Activated B cell treated with CpG ODN at 0.5 μM for 24 hours (primary cell): ENCODE results near the gene CDC16. TPM values are rescaled to one million over a fixed set of nuclear protein-coding genes. Genes with fewer than 3 reads are reported as not detected.

Experiments
- ATAC-seq: fragments of 200-7000 bp; cut with Tn5 transposase; one replicate; pipeline ENCODE4 v1.10.0; 2021; ENCODE audit warnings: low read depth, mild to moderate bottlenecking, moderate library complexity
- CTCF ChIA-PET: fragments of 350-600 bp; sonication (Branson Sonifier 250); formaldehyde crosslinking; loops from one replicate; lab custom pipeline; 2021; ENCODE audit warnings: antibody characterized with exemption; lab: Charles Lee
- POLR2A ChIA-PET: fragments of 350-600 bp; sonication (Branson Sonifier 250); formaldehyde crosslinking; loops from one replicate; lab custom pipeline; 2021; ENCODE audit warnings: antibody characterized with exemption; lab: Charles Lee
- DNase-seq: peaks from one replicate; pipeline ENCODE4 v3.0.0; 2022
- H3K27ac Mint-ChIP-seq: one replicate; pipeline ENCODE4 v1.8.0; 2020; ENCODE audit warnings: mixed read lengths
- H3K27me3 Mint-ChIP-seq: one replicate; pipeline ENCODE4 v1.8.0; 2021; ENCODE audit warnings: mixed read lengths
- H3K36me3 Mint-ChIP-seq: one replicate; pipeline ENCODE4 v1.8.0; 2021; ENCODE audit warnings: low read depth, mixed read lengths
- H3K4me1 Mint-ChIP-seq: one replicate; pipeline ENCODE4 v1.8.0; 2021; ENCODE audit warnings: mixed read lengths
- H3K4me3 Mint-ChIP-seq: one replicate; pipeline ENCODE4 v1.8.0; 2020; ENCODE audit warnings: mild to moderate bottlenecking, mixed read lengths
- H3K9me3 Mint-ChIP-seq: one replicate; pipeline ENCODE4 v1.8.0; 2020; ENCODE audit warnings: mixed read lengths
- intact Hi-C: fragments of 100-400 bp; cut with micrococcal nuclease; formaldehyde crosslinking; loops from one replicate; pipeline ENCODE4 v1.15.1; 2024
- total RNA-seq: library from RNA; stranded (reverse); gene quantifications from 2 replicates; pipeline ENCODE4 v1.2.3, GENCODE V29; 2022
- TF ChIP-seq, protein P1 (sequence below): fragments of 200-600 bp; IDR thresholded peaks from one replicate; pipeline ENCODE4 v1.8.0; 2022; ENCODE audit warnings: antibody characterized with exemption, mild to moderate bottlenecking

The CDC16 gene
- total RNA-seq, 1 donor from 2014 or later: 98.0 TPM

DNA sequence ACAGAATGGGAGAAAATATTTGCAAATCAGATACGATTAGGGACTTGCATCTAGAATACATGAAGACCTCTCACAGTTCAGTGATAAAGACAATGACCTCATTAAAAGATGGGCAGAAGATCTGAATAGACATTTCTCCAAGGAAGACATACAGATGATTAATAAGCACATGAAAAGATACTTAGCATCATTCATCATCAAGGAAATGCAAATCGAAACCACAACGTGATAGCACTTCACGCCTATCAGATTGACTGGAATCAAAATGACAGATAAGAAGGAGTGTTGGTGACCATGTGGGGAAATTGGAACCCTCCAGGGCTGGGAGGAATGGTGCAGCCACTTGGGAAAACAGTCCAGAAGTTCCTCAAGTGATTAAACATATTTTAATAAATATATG is 29.8 kb upstream of the CDC16 start:
- intact Hi-C loops: no loop called here
- TF ChIP-seq, protein P1, sequence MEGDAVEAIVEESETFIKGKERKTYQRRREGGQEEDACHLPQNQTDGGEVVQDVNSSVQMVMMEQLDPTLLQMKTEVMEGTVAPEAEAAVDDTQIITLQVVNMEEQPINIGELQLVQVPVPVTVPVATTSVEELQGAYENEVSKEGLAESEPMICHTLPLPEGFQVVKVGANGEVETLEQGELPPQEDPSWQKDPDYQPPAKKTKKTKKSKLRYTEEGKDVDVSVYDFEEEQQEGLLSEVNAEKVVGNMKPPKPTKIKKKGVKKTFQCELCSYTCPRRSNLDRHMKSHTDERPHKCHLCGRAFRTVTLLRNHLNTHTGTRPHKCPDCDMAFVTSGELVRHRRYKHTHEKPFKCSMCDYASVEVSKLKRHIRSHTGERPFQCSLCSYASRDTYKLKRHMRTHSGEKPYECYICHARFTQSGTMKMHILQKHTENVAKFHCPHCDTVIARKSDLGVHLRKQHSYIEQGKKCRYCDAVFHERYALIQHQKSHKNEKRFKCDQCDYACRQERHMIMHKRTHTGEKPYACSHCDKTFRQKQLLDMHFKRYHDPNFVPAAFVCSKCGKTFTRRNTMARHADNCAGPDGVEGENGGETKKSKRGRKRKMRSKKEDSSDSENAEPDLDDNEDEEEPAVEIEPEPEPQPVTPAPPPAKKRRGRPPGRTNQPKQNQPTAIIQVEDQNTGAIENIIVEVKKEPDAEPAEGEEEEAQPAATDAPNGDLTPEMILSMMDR: no peak
- Mint-ChIP-seq H3K27me3 (no peaks in the 10 kb centered on the region), H3K36me3 (no peaks in the 10 kb centered on the region), H3K9me3 (no peaks in the 10 kb centered on the region), H3K4me3 (no peak overlapping the region), H3K27ac (no peak overlapping the region), H3K4me1 (no peaks in the 10 kb centered on the region)
- ATAC-seq (no peak), DNase-seq (no peak)
- ChIA-PET POLR2A (no interaction called here), CTCF (no interaction called here)

DNA sequence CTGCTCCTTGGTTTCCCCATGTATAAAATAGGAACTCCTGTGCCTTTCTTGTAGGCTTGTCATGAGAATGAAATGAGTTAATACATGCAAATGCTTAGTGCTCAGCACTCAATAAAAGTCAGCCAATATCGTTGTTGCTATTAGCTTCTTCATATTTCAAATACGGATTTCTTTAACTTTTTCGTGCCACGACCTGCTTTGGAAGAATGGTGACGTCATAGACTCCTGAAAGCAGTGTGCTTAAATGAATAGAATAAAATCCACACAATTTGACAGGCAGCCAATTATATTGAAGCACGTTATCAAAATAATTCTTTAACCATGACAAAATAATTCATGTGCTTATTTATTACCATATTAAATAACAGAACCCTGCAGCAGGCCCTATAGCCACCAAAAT is 26.6 kb upstream of the CDC16 start:
- DNase-seq (no peak), ATAC-seq (no peak)
- peaks cover 15% of the 10 kb centered on the region for H3K27me3 Mint-ChIP-seq
- CTCF ChIA-PET: no interaction called here
- TF ChIP-seq, protein P1: no peak
- no peak overlapping the region for H3K27ac Mint-ChIP-seq
- no peak overlapping the region for H3K4me3 Mint-ChIP-seq
- no peaks in the 10 kb centered on the region for H3K9me3 Mint-ChIP-seq
- intact Hi-C loops: no loop called here
- POLR2A ChIA-PET: no interaction called here
- H3K36me3 Mint-ChIP-seq: no peaks in the 10 kb centered on the region
- no peaks in the 10 kb centered on the region for H3K4me1 Mint-ChIP-seq

DNA sequence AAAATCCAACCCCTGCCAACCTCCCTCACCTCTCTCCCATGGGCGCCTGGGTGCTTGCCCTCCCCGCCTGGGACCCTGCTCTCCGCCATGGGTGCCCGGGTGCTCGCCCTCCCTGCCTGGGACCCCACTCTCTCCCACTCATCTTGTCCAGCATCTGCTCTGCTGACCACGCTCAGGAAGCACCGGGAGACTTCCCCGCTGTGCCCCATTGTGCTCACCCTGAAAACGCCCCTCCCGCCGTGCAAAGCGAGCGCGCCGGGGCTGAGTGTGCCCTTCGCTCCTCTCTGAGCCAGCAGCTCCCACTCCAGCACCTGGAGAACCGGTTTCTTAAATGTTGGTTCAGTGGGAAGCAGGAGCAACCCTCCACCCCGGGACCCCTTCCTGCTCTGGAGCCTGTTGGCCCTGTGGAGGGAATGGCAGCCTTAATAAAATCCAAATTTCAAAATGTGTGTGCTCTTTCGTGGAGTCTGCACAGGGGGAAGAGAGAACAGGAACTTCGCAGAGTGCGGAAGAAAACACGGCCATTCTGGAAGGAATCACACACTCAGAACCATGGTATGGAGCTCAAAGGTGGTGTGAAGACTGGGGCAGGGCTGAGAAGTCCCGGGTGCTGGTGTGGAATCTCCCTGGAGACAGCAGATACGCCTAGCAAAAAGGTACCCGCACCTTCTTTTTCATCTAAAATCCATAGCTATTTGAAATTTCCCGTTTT is 23.1 kb upstream of the CDC16 start:
- Mint-ChIP-seq H3K4me3 (no peak overlapping the region), H3K36me3 (no peaks in the 10 kb centered on the region), H3K4me1 (no peaks in the 10 kb centered on the region), H3K9me3 (no peaks in the 10 kb centered on the region), H3K27me3 (peaks cover 23% of the 10 kb centered on the region), H3K27ac (no peak overlapping the region)
- ChIA-PET POLR2A (no interaction called here), CTCF (no interaction called here)
- DNase-seq: no peak
- intact Hi-C loops: no loop called here
- ATAC-seq: no peak
- TF ChIP-seq, protein P1: no peak

DNA sequence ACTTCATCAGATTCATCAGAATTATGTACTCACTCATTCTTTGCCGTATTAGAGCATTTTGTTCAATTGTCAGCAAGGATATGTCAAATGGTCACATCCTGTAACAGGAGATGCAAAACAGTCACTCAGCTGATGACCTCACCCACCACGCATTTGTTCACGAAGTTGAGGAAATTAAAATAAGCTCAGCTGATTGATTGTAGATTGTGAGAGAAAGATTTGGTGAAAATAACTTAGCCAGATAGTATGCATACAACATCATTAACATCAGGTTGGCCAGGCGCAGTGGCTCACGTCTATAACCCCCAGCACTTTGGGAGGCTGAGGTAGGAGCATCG is 22.6 kb upstream of the CDC16 start:
- H3K27ac Mint-ChIP-seq: no peak overlapping the region
- intact Hi-C loops: no loop called here
- no peak for ATAC-seq
- peaks cover 23% of the 10 kb centered on the region for H3K27me3 Mint-ChIP-seq
- TF ChIP-seq, protein P1: no peak
- DNase-seq: no peak
- no peaks in the 10 kb centered on the region for H3K36me3 Mint-ChIP-seq
- no peaks in the 10 kb centered on the region for H3K9me3 Mint-ChIP-seq
- no peak overlapping the region for H3K4me3 Mint-ChIP-seq
- H3K4me1 Mint-ChIP-seq: no peaks in the 10 kb centered on the region
- CTCF ChIA-PET: no interaction called here
- POLR2A ChIA-PET: no interaction called here

DNA sequence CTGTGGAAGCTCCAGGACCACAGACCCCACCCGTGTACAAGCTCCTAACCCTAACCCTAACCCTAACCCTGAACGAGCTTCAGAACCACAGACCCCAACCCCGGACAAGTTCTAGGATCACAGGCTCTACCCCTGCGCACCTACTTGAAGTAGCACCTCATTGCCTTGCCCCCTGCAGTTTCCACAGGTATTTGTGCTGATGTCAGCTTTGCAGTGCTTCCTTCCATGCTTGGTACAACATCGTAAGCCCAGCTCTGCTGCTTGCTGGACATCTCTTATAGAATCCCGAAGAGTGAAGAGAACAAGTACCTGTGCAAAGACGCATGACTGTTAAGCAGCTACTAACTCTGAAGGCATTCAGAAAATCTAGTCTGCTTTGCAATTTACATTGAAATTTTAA is 20.7 kb upstream of the CDC16 start:
- Mint-ChIP-seq H3K27me3 (peaks cover 23% of the 10 kb centered on the region), H3K4me1 (no peaks in the 10 kb centered on the region), H3K27ac (no peak overlapping the region), H3K4me3 (no peak overlapping the region), H3K9me3 (no peaks in the 10 kb centered on the region), H3K36me3 (no peaks in the 10 kb centered on the region)
- intact Hi-C loops: no loop called here
- no peak for DNase-seq
- TF ChIP-seq, protein P1: no peak
- ChIA-PET CTCF (no interaction called here), POLR2A (no interaction called here)
- no peak for ATAC-seq
